Gastrocnemius medialis (tissue), 4 donors: Measurements from ENCODE around the gene HOXB8.

Experiments used
- CTCF ChIP-seq, 5 experiments: fragments of 450-650 bp in 3 of 5; fragments of 200-600 bp in 2 of 5; sonication (generic) in 2 of 5; IDR thresholded peaks in 4 of 5; conservative IDR thresholded peaks in 1 of 5; 1 replicate in 4 of 5; 2 replicates in 1 of 5; pipeline ENCODE4 v1.5.1; 2016 to 2019; ENCODE audit warnings: antibody characterized with exemption in 5 of 5, mild to moderate bottlenecking in 3 of 5, moderate library complexity in 3 of 5
- POLR2A ChIP-seq, 2 donors: fragments of 450-650 bp; IDR thresholded peaks; one replicate each; pipeline ENCODE4 v1.6.1; 2017; ENCODE audit warnings: antibody characterized with exemption in 2 of 2, mild to moderate bottlenecking in 2 of 2, moderate library complexity in 2 of 2

GRCh38 chr17:48582750-48583069 is 32.4 kb downstream of the HOXB8 start:
- TF ChIP-seq CTCF (IDR thresholded peaks at IDR 0.05 in 4 of 5, conservative IDR thresholded peaks at IDR 0.05 in 1 of 5) (no peak), POLR2A (IDR thresholded peaks at IDR 0.05) (no peak)
